ENCODE measurements around the gene ARFIP1.
"Not testable (repeated sequence)": the region's sequence is repeated elsewhere in the genome, so short reads cannot be mapped to it uniquely, and the experiment has no call there.

ARFIP1 gene

DNA sequence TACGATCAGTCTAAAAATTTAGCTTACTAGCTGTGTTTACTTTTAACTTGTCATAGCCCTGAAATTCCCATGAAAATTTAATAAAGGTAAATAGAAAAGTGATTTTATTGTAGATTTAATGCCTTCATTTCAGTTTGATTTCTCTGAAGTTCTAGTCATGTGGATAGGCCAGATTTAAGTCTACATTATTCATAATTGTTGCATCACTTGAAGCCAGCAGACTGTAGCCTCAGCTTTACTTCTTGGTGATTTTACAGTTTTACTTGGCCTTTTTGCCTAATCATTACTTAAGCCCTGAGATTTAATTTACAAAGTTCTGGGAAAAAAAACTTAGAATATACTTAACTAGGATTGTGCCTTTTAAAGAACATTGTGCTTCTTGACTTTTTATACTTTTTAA lies 82.9 kb downstream of the ARFIP1 start:
- H3K36me3 ChIP-seq (ENCODE audit: insufficient read depth, low read length): peaks cover 8% of the 10 kb centered on the region
- H3K4me1 ChIP-seq (ENCODE audit: insufficient read depth, low read length): no peaks in the 10 kb centered on the region
- peaks cover 3% of the 10 kb centered on the region for H3K9me3 ChIP-seq (ENCODE audit: low read length)
- no peaks in the 10 kb centered on the region for H3K27me3 ChIP-seq (ENCODE audit: insufficient read depth, low read length)
- no peak overlapping the region for H2AFZ ChIP-seq (ENCODE audit: low read depth, low read length)
- H3K4me3 ChIP-seq (ENCODE audit: low read length): no peak overlapping the region

DNA sequence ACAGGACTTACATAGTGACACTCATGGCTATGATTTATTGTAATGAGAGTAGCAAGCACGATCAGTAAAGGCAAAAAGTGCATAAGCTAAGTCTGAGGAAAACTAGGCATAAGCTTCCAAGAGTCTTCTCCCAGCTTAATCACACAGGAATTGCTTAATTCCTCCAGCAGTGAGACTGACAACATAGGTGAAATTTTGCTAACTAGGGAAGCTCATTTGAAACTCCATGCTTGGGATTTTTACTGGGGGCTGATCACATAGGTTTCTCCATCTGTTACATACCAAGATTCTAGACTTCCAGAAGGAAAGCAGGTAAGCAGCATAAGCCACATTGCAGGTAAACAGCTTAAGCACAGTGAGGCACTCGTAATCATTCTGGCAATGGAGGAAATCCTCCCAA lies 84.6 kb downstream of the ARFIP1 start:
- H2AFZ ChIP-seq (ENCODE audit: low read depth, low read length): no peak overlapping the region
- peaks cover 8% of the 10 kb centered on the region for H3K36me3 ChIP-seq (ENCODE audit: insufficient read depth, low read length)
- no peaks in the 10 kb centered on the region for H3K27me3 ChIP-seq (ENCODE audit: insufficient read depth, low read length)
- H3K9me3 ChIP-seq (ENCODE audit: low read length): peaks cover 3% of the 10 kb centered on the region
- no peaks in the 10 kb centered on the region for H3K4me1 ChIP-seq (ENCODE audit: insufficient read depth, low read length)
- no peak overlapping the region for H3K4me3 ChIP-seq (ENCODE audit: low read length)

DNA sequence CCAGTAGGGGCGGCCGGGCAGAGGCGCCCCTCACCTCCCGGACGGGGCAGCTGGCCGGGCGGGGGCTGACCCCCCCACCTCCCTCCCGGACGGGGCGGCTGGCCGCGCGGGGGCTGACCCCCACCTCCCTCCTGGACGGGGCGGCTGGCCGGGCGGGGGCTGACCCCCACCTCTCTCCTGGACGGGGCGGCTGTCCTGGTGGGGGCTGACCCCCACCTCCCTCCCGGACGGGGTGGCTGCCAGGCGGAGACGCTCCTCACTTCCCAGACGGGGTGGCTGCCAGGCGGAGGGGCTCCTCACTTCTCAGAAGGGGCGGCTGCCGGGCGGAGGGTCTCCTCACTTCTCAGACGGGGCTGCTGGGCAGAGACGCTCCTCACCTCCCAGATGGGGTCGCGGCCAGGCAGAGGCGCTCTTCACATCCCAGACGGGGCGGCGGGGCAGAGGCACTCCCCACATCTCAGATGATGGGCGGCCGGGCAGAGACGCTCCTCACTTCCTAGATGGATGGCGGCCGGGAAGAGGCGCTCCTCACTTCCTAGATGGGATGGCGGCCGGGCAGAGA lies 86.8 kb downstream of the ARFIP1 start:
- not testable (repeated sequence) for H3K4me1 ChIP-seq (ENCODE audit: insufficient read depth, low read length); H3K4me3 ChIP-seq (ENCODE audit: low read length); H3K27me3 ChIP-seq (ENCODE audit: insufficient read depth, low read length); H2AFZ ChIP-seq (ENCODE audit: low read depth, low read length); H3K9me3 ChIP-seq (ENCODE audit: low read length)
- H3K36me3 ChIP-seq (ENCODE audit: insufficient read depth, low read length): peaks cover 10% of the 10 kb centered on the region

DNA sequence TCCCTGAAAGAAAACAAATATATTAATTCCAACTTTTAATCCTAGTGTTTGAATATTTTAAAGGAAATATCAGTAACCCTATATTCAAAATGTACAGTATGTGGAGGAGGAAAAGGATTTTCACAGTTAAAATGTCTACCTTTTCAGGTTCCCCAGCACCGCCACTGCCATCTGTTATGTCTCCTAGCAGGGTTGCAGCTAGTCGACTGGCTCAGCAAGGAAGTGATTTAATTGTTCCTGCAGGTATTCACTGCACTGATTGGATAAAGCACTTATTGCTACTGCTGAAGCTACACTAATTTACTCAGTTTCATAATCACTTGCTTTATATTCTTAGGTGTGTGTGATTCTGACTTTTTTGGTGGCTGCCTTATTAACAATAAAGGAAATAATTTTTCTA lies 90.9 kb downstream of the ARFIP1 start:
- no peaks in the 10 kb centered on the region for H3K27me3 ChIP-seq (ENCODE audit: insufficient read depth, low read length)
- peaks cover 17% of the 10 kb centered on the region for H3K36me3 ChIP-seq (ENCODE audit: insufficient read depth, low read length)
- no peaks in the 10 kb centered on the region for H3K4me1 ChIP-seq (ENCODE audit: insufficient read depth, low read length)
- H3K9me3 ChIP-seq (ENCODE audit: low read length): peaks cover 4% of the 10 kb centered on the region
- no peak overlapping the region for H3K4me3 ChIP-seq (ENCODE audit: low read length)
- no peak overlapping the region for H2AFZ ChIP-seq (ENCODE audit: low read depth, low read length)

DNA sequence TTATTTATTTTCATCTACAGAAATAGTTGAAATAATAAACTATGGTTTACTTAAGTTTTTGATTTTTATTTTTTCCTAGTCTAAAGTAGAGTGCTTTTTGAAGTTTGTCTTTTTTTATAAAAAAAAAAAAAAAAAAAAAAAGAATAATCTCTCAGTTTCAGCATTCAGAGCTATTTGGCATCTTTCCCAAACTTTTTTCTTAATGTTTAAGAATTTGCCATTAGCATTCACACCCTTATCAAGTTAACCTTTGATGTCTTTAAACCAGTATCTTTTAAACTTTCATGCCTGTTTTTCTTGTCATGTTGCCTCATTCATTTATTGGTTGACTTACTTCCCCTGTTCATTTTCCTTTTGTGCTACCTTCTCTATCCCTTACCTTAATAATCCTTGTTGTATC lies 95.5 kb downstream of the ARFIP1 start:
- Histone ChIP-seq H3K27me3 (ENCODE audit: insufficient read depth, low read length) (no peaks in the 10 kb centered on the region), H2AFZ (ENCODE audit: low read depth, low read length) (no peak overlapping the region), H3K9me3 (ENCODE audit: low read length) (peaks cover 22% of the 10 kb centered on the region), H3K4me1 (ENCODE audit: insufficient read depth, low read length) (no peaks in the 10 kb centered on the region), H3K36me3 (ENCODE audit: insufficient read depth, low read length) (peaks cover 33% of the 10 kb centered on the region), H3K4me3 (ENCODE audit: low read length) (no peak overlapping the region)

DNA sequence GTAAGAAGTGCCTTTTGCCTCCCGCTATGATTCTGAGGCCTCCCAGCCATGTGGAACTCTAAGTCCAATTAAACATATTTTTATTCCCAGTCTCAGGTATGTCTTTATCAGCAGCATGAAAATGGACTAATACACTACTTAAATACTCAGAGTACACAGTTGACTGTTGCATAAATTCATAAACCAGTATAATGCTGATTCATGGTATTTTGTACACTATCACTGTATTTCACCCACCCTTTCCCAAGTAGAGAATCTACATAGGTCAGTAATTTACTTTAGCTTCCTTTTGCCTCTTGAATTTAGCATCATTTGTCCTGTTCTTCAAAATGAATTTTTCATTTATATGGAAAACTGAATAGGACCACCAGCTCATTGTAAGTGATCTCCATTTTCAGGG lies 98.1 kb downstream of the ARFIP1 start:
- Histone ChIP-seq H3K9me3 (ENCODE audit: low read length) (peaks cover 22% of the 10 kb centered on the region), H3K36me3 (ENCODE audit: insufficient read depth, low read length) (peaks cover 26% of the 10 kb centered on the region), H2AFZ (ENCODE audit: low read depth, low read length) (no peak overlapping the region), H3K4me3 (ENCODE audit: low read length) (no peak overlapping the region), H3K4me1 (ENCODE audit: insufficient read depth, low read length) (no peaks in the 10 kb centered on the region), H3K27me3 (ENCODE audit: insufficient read depth, low read length) (no peaks in the 10 kb centered on the region)

DNA sequence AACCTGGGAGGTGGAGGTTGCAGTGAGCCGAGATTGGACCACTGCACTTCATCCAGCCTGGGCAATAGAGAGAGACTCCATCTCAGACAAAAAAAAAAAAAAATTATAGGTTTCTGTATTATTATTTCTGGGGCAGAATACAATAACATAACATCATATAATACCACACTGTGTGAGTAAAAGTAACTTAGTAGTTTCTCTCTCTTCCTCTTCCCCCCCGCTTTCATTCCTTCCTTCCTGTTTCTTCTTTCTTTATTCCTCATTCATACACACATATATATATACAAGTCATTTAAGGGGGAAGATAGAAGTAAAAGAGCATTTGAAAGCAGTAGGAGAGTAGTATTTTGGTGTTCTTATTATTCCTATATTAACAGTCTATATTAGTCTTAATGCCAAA lies 100.5 kb downstream of the ARFIP1 start:
- Histone ChIP-seq H3K4me1 (ENCODE audit: insufficient read depth, low read length) (peaks cover 6% of the 10 kb centered on the region), H3K4me3 (ENCODE audit: low read length) (no peak overlapping the region), H2AFZ (ENCODE audit: low read depth, low read length) (no peak overlapping the region), H3K9me3 (ENCODE audit: low read length) (peaks cover 18% of the 10 kb centered on the region), H3K27me3 (ENCODE audit: insufficient read depth, low read length) (no peaks in the 10 kb centered on the region), H3K36me3 (ENCODE audit: insufficient read depth, low read length) (peaks cover 23% of the 10 kb centered on the region)

DNA sequence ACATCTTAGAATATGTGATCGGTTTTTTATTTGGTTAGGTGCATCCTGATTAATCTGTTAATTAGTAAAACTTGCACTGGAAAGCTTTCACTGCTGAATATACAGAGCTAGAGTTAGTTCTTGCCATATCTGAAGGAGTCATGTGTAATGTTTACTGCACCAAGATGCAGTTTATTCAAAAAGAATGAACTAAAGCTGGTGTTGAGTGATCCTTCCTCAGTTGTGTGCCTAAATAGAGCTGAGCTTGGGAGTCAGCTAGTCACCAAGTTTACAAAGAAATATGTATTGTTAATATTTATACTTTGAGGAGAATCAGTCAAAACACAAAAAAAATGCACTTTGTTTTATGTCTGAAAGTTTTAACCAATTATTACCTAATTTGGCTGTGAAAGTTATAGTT lies 102.2 kb downstream of the ARFIP1 start:
- Histone ChIP-seq H3K27me3 (ENCODE audit: insufficient read depth, low read length) (no peaks in the 10 kb centered on the region), H2AFZ (ENCODE audit: low read depth, low read length) (no peak overlapping the region), H3K9me3 (ENCODE audit: low read length) (peaks cover 8% of the 10 kb centered on the region), H3K4me1 (ENCODE audit: insufficient read depth, low read length) (peaks cover 9% of the 10 kb centered on the region), H3K36me3 (ENCODE audit: insufficient read depth, low read length) (peaks cover 19% of the 10 kb centered on the region), H3K4me3 (ENCODE audit: low read length) (no peak overlapping the region)

DNA sequence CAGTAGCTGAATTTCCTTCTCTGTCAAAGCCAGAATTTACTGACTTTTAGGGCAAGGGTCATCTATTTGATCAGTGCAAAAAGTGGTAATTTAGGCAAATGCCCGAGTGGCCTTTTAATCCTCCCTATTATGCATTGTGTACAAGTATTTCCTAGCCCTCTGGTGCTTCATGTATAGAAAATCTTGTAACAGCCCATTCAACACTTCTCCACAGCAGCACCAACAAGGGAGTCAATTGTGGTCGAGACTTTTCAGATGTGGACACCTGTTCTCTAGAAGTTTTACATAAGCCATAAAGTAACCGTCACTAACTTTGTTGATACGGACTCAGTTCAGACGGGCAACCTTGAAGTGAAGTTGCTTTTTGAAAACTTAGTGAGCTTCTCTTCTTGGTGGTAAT lies 105.4 kb downstream of the ARFIP1 start:
- Histone ChIP-seq H3K36me3 (ENCODE audit: insufficient read depth, low read length) (peaks cover 25% of the 10 kb centered on the region), H3K27me3 (ENCODE audit: insufficient read depth, low read length) (no peaks in the 10 kb centered on the region), H2AFZ (ENCODE audit: low read depth, low read length) (no peak overlapping the region), H3K4me1 (ENCODE audit: insufficient read depth, low read length) (peaks cover 9% of the 10 kb centered on the region), H3K9me3 (ENCODE audit: low read length) (no peaks in the 10 kb centered on the region), H3K4me3 (ENCODE audit: low read length) (no peak overlapping the region)

DNA sequence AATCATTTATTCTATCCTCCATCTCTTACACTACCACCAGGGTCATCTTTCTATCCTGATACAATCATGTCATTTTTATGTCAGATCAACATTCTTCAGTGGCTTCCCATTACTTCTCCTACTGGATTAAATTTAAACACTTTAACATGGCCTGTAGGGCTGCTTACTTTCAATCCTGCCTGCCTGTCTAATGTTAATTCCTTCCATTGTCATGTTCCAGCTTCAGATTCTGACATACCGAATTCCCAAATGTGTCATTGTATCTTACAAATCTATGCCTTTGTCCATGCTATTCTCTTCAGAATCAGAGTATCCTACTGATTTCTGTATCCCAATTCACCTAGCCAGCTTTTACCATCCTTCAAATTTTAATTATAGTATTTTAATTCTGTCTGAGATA lies 106.4 kb downstream of the ARFIP1 start:
- Histone ChIP-seq H3K4me1 (ENCODE audit: insufficient read depth, low read length) (peaks cover 9% of the 10 kb centered on the region), H3K4me3 (ENCODE audit: low read length) (no peak overlapping the region), H3K9me3 (ENCODE audit: low read length) (no peaks in the 10 kb centered on the region), H3K36me3 (ENCODE audit: insufficient read depth, low read length) (peaks cover 29% of the 10 kb centered on the region), H2AFZ (ENCODE audit: low read depth, low read length) (no peak overlapping the region), H3K27me3 (ENCODE audit: insufficient read depth, low read length) (no peaks in the 10 kb centered on the region)

DNA sequence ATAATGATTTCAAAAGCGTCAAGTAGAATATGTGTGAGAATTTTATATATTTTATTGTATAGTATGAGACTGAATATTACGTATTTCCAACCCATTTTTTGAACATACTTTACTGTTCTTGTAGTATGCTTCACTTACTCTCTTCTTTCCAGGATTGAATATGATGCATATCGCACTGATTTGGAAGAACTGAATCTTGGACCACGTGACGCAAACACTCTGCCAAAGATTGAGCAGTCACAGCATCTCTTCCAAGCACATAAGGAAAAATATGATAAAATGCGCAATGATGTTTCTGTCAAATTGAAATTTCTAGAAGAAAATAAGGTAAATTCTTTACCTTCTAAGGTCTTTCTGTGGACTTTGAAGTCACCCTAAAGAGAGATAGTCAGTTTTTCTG lies 108.2 kb downstream of the ARFIP1 start:
- H3K4me3 ChIP-seq (ENCODE audit: low read length): no peak overlapping the region
- peaks cover 9% of the 10 kb centered on the region for H3K4me1 ChIP-seq (ENCODE audit: insufficient read depth, low read length)
- H3K9me3 ChIP-seq (ENCODE audit: low read length): no peaks in the 10 kb centered on the region
- no peaks in the 10 kb centered on the region for H3K27me3 ChIP-seq (ENCODE audit: insufficient read depth, low read length)
- H2AFZ ChIP-seq (ENCODE audit: low read depth, low read length): no peak overlapping the region
- peaks cover 34% of the 10 kb centered on the region for H3K36me3 ChIP-seq (ENCODE audit: insufficient read depth, low read length)

DNA sequence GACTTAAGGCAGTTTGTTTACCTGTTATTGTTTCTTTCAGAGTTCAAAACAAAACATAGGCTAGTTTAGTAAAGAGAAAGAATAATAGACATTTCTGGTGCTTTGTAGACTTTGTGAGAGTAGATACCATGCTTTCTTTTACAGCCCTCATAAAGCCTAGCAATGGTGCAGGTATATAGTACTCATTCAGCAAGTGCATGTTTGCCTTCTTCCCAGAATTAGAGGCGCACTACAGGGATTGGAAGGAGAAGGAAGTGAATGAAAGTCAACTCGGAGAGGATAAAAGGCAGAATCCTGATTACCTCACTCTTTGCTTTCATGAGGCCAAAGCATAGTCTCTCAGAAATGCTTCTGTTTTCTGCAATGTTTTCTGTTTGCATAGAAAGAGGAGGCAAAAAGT lies 113.2 kb downstream of the ARFIP1 start:
- H3K4me1 ChIP-seq (ENCODE audit: insufficient read depth, low read length): no peaks in the 10 kb centered on the region
- no peak overlapping the region for H3K4me3 ChIP-seq (ENCODE audit: low read length)
- no peak overlapping the region for H2AFZ ChIP-seq (ENCODE audit: low read depth, low read length)

DNA sequence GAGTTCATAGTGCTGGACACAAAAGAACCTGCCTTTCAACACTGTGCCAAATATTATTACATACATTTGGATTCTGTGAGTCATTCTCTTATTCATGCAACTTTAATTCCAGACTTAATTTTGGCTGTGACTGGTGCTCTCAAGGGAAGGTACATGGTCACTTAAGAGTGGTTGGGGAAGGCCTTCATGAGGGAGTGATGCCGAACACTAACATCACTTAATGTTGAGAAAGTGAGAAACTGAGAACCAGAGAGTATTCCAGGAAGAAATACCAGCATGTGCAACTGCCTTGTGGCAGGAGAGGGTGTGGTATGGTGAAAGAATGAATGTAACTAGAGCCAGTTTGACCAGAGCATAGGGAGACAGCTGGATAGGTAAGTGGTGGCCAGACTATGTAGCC lies 114.9 kb downstream of the ARFIP1 start:
- Histone ChIP-seq H3K36me3 (ENCODE audit: insufficient read depth, low read length) (peaks cover 17% of the 10 kb centered on the region), H3K4me3 (ENCODE audit: low read length) (no peak overlapping the region)

More for the DNA sequence above, 113.2 kb downstream of the ARFIP1 start:
- no peaks in the 10 kb centered on the region for H3K9me3 ChIP-seq (ENCODE audit: low read length)
- peaks cover 27% of the 10 kb centered on the region for H3K36me3 ChIP-seq (ENCODE audit: insufficient read depth, low read length)
- H3K27me3 ChIP-seq (ENCODE audit: insufficient read depth, low read length): no peaks in the 10 kb centered on the region

DNA sequence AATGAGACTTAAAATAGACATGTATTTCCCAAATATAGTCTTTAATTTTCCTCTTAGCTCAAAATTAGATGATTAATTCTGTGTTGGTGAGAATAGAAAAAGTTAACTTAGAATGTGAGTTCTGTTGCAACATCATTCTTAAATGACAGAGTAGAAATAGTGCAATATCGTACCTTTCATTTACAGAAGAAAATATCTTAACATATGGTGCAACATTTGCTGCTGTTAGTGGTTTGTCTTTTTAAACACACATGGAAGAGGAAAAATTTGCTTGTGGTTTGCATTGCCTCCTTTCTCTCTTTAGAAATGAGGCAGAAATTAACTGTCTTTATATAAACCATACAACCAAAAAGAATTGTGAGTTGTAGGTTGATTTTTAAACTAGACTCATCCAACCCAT lies 117.1 kb downstream of the ARFIP1 start:
- Histone ChIP-seq H3K36me3 (ENCODE audit: insufficient read depth, low read length) (peaks cover 13% of the 10 kb centered on the region), H3K27me3 (ENCODE audit: insufficient read depth, low read length) (no peaks in the 10 kb centered on the region), H2AFZ (ENCODE audit: low read depth, low read length) (no peak overlapping the region), H3K9me3 (ENCODE audit: low read length) (no peaks in the 10 kb centered on the region), H3K4me3 (ENCODE audit: low read length) (no peak overlapping the region), H3K4me1 (ENCODE audit: insufficient read depth, low read length) (no peaks in the 10 kb centered on the region)

More for the DNA sequence above, 114.9 kb downstream of the ARFIP1 start:
- H3K9me3 ChIP-seq (ENCODE audit: low read length): no peaks in the 10 kb centered on the region
- H3K4me1 ChIP-seq (ENCODE audit: insufficient read depth, low read length): no peaks in the 10 kb centered on the region
- no peaks in the 10 kb centered on the region for H3K27me3 ChIP-seq (ENCODE audit: insufficient read depth, low read length)
- no peak overlapping the region for H2AFZ ChIP-seq (ENCODE audit: low read depth, low read length)
